OCI-LY3 (cell line): ENCODE measurements around the gene LRRC3B.

Source experiments
- H2AFZ ChIP-seq: fragments of 200-600, 300-600 bp; shearing (Covaris generic); 2 replicates; pipeline ENCODE4 v1.6.0; 2014; ENCODE audit warnings: antibody characterized with exemption, low read depth, low read length
- H3K27ac ChIP-seq: fragments of 200-600, 300-600 bp; sonication (generic); 2 replicates; pipeline ENCODE4 v1.5.1; 2014; ENCODE audit warnings: mild to moderate bottlenecking, low read length, moderate library complexity, mixed read lengths
- H3K27me3 ChIP-seq: fragments of 200-600, 300-600 bp; sonication (generic); 2 replicates; pipeline ENCODE4 v1.6.1; 2014; ENCODE audit warnings: low read depth, low read length, mixed read lengths
- H3K36me3 ChIP-seq: fragments of 200-600, 300-600 bp; sonication (generic); replicated peaks from 2 replicates; pipeline ENCODE3; 2014; ENCODE audit warnings: low read depth, low read length, mixed read lengths
- H3K4me1 ChIP-seq: fragments of 300-600, 200-600 bp; sonication (generic); 2 replicates; pipeline ENCODE4 v1.6.1; 2014; ENCODE audit warnings: low read length, mixed read lengths
- H3K4me2 ChIP-seq: fragments of 200-600, 300-600 bp; sonication (generic); 2 replicates; pipeline ENCODE4 v1.6.1; 2014; ENCODE audit warnings: low read length, mixed read lengths
- H3K4me3 ChIP-seq: fragments of 300-600, 200-600 bp; sonication (generic); 2 replicates; pipeline ENCODE4 v1.5.1; 2014; ENCODE audit warnings: antibody characterized with exemption, mild to moderate bottlenecking, low read length, moderate library complexity
- H3K79me2 ChIP-seq: fragments of 300-600, 200-600 bp; shearing (Covaris generic); 2 replicates; pipeline ENCODE4 v1.6.1; 2014; ENCODE audit warnings: mild to moderate bottlenecking, low read length, mixed read lengths
- H3K9ac ChIP-seq: fragments of 300-600, 200-600 bp; shearing (Covaris generic); 2 replicates; pipeline ENCODE4 v1.6.0; 2014; ENCODE audit warnings: mild to moderate bottlenecking, low read length, moderate library complexity
- H3K9me3 ChIP-seq: fragments of 200-600, 300-600 bp; shearing (Covaris generic); 2 replicates; pipeline ENCODE4 v1.6.1; 2014; ENCODE audit warnings: low read length, mixed read lengths; ENCODE audit not compliant: insufficient read depth
- H4K20me1 ChIP-seq: fragments of 200-600, 300-600 bp; sonication (generic); 2 replicates; pipeline ENCODE4 v1.6.1; 2016; ENCODE audit warnings: low read length, mixed read lengths; ENCODE audit not compliant: insufficient read depth
- CTCF ChIP-seq: fragments of 200-600, 300-600 bp; sonication (generic); IDR thresholded peaks from 2 replicates; pipeline ENCODE4 v1.5.1; 2014; ENCODE audit warnings: antibody characterized with exemption, low read length, low read depth
- EZH2phosphoT487 ChIP-seq: fragments of 200-600 bp; shearing (Covaris generic); IDR thresholded peaks from 2 replicates; pipeline ENCODE4 v1.6.1; 2018; ENCODE audit warnings: antibody characterized with exemption, mixed run types, low read depth

Gene LRRC3B

GRCh38 chr3:26719134-26719533, 96.6 kb downstream of the LRRC3B start:
- H3K4me1 ChIP-seq: no peaks in the 10 kb centered on the region
- no peak overlapping the region for H2AFZ ChIP-seq
- no peak overlapping the region for H3K4me3 ChIP-seq
- no peak overlapping the region for H3K4me2 ChIP-seq
- no peak overlapping the region for H3K27ac ChIP-seq
- H3K27me3 ChIP-seq: no peaks in the 10 kb centered on the region
- TF ChIP-seq CTCF (no peak), EZH2phosphoT487 (no peak)
- H3K9ac ChIP-seq: no peak overlapping the region
- H3K9me3 ChIP-seq: no peaks in the 10 kb centered on the region
- no peaks in the 10 kb centered on the region for H4K20me1 ChIP-seq
- H3K36me3 ChIP-seq: no peaks in the 10 kb centered on the region
- no peaks in the 10 kb centered on the region for H3K79me2 ChIP-seq

- no peak overlapping the region for H3K9ac ChIP-seq
- H3K4me2 ChIP-seq: no peak overlapping the region
- no peak for TF ChIP-seq CTCF
- no peak for TF ChIP-seq EZH2phosphoT487
- H4K20me1 ChIP-seq: no peaks in the 10 kb centered on the region
- no peaks in the 10 kb centered on the region for H3K79me2 ChIP-seq
- H3K4me3 ChIP-seq: no peak overlapping the region
- no peaks in the 10 kb centered on the region for H3K9me3 ChIP-seq
- H3K36me3 ChIP-seq: no peaks in the 10 kb centered on the region
- no peak overlapping the region for H3K27ac ChIP-seq
- H2AFZ ChIP-seq: no peak overlapping the region
- H3K4me1 ChIP-seq: no peaks in the 10 kb centered on the region
- no peaks in the 10 kb centered on the region for H3K27me3 ChIP-seq
Observed at GRCh38 chr3:26721047-26721446, 98.5 kb downstream of the LRRC3B start.

- Histone ChIP-seq H3K4me1 (no peaks in the 10 kb centered on the region), H3K36me3 (no peaks in the 10 kb centered on the region), H3K27ac (no peak overlapping the region), H2AFZ (no peak overlapping the region), H3K4me2 (no peak overlapping the region), H3K9me3 (no peaks in the 10 kb centered on the region), H3K79me2 (no peaks in the 10 kb centered on the region), H3K27me3 (no peaks in the 10 kb centered on the region), H3K4me3 (no peak overlapping the region), H3K9ac (no peak overlapping the region), H4K20me1 (no peaks in the 10 kb centered on the region)
- TF ChIP-seq CTCF (no peak), EZH2phosphoT487 (no peak)
Observed at GRCh38 chr3:26731843-26732242, 109.3 kb downstream of the LRRC3B start.

- Histone ChIP-seq H4K20me1 (no peaks in the 10 kb centered on the region), H2AFZ (no peak overlapping the region), H3K4me2 (no peak overlapping the region), H3K36me3 (no peaks in the 10 kb centered on the region), H3K4me3 (no peak overlapping the region), H3K27me3 (no peaks in the 10 kb centered on the region), H3K79me2 (no peaks in the 10 kb centered on the region), H3K9me3 (no peaks in the 10 kb centered on the region), H3K9ac (no peak overlapping the region), H3K27ac (no peak overlapping the region), H3K4me1 (no peaks in the 10 kb centered on the region)
- no peak for TF ChIP-seq EZH2phosphoT487
- TF ChIP-seq CTCF: no peak
Observed at GRCh38 chr3:26750263-26750662, 127.7 kb downstream of the LRRC3B start.
